ENCODE results near the gene SCN1B.

DNA sequence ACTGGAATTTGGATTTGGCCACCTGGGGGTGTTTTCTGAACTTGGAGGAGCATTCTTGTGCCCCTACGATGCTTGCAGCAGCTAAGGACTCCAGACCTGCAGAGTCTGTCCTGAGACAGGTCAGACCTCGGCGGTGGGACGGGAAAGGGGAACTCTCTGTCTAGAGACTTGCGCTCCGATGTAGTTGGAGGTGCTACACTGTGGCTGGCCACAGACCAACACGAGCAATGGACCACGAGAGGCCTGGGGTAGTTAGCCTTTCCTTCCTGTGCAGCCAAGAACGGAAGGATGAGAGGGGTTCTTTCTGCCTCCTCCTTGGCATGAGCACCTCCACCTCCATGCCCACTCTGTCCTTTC is 36.0 kb upstream of the SCN1B start:
- TF ChIP-seq CTBP1 (IDR thresholded peaks at IDR 0.05; ENCODE audit: borderline replicate concordance), result no peak
- no peak for TF ChIP-seq BHLHE40 (IDR thresholded peaks at IDR 0.05; ENCODE audit: borderline replicate concordance)
- TF ChIP-seq SUZ12 (IDR thresholded peaks at IDR 0.05), result no peak
- TF ChIP-seq SP1 (IDR thresholded peaks at IDR 0.05), result no peak
- TF ChIP-seq FOXA1 (IDR thresholded peaks at IDR 0.05), result no peak
- no peak for TF ChIP-seq TARDBP (IDR thresholded peaks at IDR 0.05)
- no peak for TF ChIP-seq FOXK2 (IDR thresholded peaks at IDR 0.05)
- TF ChIP-seq FOXM1 (IDR thresholded peaks at IDR 0.05; ENCODE audit: borderline replicate concordance), result no peak
- TF ChIP-seq LEF1 (IDR thresholded peaks at IDR 0.05; ENCODE audit: borderline replicate concordance), result no peak
- TF ChIP-seq ZNF384 (IDR thresholded peaks at IDR 0.05), result no peak
- TF ChIP-seq ELF4 (IDR thresholded peaks at IDR 0.05), result no peak

Data from HEK293T (cell line).